Panc1 (cell line): ENCODE results near the gene RBP2. TPM values are rescaled to one million over a fixed set of nuclear protein-coding genes. Genes with fewer than 3 reads are reported as not detected.

Experiments used
- ATAC-seq: fragments of 200-7000 bp; cut with Tn5 transposase; 2 replicates; pipeline ENCODE4 v1.9.1; 2020; ENCODE audit warnings: mild to moderate bottlenecking, moderate library complexity
- BruUV-seq: library from RNA; stranded (reverse); fragments of 400-500 nt; replicated peaks from 2 replicates; lab custom pipeline; 2021; lab: Mats Ljungman, UMichigan
- CTCF ChIA-PET: fragments of 300-600 bp; sonication (Branson Sonifier 250); formaldehyde crosslinking; loops from one replicate; lab custom pipeline; 2022; ENCODE audit warnings: antibody characterized with exemption; lab: Charles Lee
- POLR2A ChIA-PET: fragments of 300-600 bp; sonication (Branson Sonifier 250); formaldehyde crosslinking; loops from one replicate; lab custom pipeline; 2022; ENCODE audit warnings: antibody characterized with exemption; lab: Charles Lee
- DNase-seq: peaks from one replicate; pipeline ENCODE4 v3.0.0-alpha.2; 2010; ENCODE audit warnings: low read depth, low spot score
- H3K27ac ChIP-seq: 2 replicates; pipeline ENCODE4 v1.5.1; 2011; ENCODE audit warnings: mild to moderate bottlenecking, low read length, inconsistent platforms
- H3K27me3 ChIP-seq: fragments of 200-500 bp; sonication (Bioruptor generic); 2 replicates; pipeline ENCODE4 v1.6.0; 2014; ENCODE audit warnings: low read length, inconsistent platforms; ENCODE audit not compliant: control insufficient read depth, insufficient read depth
- H3K36me3 ChIP-seq: fragments of 200-500 bp; sonication (Bioruptor generic); 2 replicates; pipeline ENCODE4 v1.5.1; 2014; ENCODE audit warnings: inconsistent platforms, mild to moderate bottlenecking, low read length, moderate library complexity; ENCODE audit not compliant: control insufficient read depth, insufficient read depth
- H3K4me1 ChIP-seq: 2 replicates; pipeline ENCODE4 v1.5.1; 2011; ENCODE audit warnings: inconsistent platforms, mild to moderate bottlenecking, low read length, moderate library complexity; ENCODE audit not compliant: control insufficient read depth, insufficient read depth
- H3K4me3 ChIP-seq, 2 experiments: 2 replicates each; pipeline ENCODE4 v1.5.1; 2011 to 2012; ENCODE audit warnings: low read depth in 2 of 2, low read length in 2 of 2, mild to moderate bottlenecking in 2 of 2, inconsistent platforms in 1 of 2, moderate library complexity in 1 of 2
- H3K9me3 ChIP-seq: fragments of 200-500 bp; sonication (Bioruptor generic); 2 replicates; pipeline ENCODE4 v1.5.1; 2014; ENCODE audit warnings: low read depth, mild to moderate bottlenecking, inconsistent platforms, low read length, moderate library complexity; ENCODE audit not compliant: control insufficient read depth, insufficient read depth
- POLR2AphosphoS5 ChIP-seq: IDR thresholded peaks from 2 replicates; pipeline ENCODE4 v1.6.1; 2012; ENCODE audit warnings: mild to moderate bottlenecking, low read depth, low read length, moderate library complexity
- SIN3A ChIP-seq: IDR thresholded peaks from 2 replicates; pipeline ENCODE4 v1.6.1; 2012; ENCODE audit warnings: low read depth, mild to moderate bottlenecking, low read length, moderate library complexity, borderline replicate concordance; ENCODE audit not compliant: insufficient read depth
- TCF7L2 ChIP-seq: IDR thresholded peaks from 2 replicates; pipeline ENCODE4 v1.6.1; 2011; ENCODE audit warnings: mild to moderate bottlenecking, low read depth, low read length, inconsistent platforms
- in situ Hi-C: cut with HindIII; loops from 2 replicates; pipeline ENCODE4 v1.10.0; 2016; ENCODE audit warnings: low sequenced_read_pairs, low pct_unique_long_range_greater_than_20kb
- intact Hi-C: fragments of 100-400 bp; cut with micrococcal nuclease; formaldehyde crosslinking; loops from one replicate; pipeline ENCODE4 v1.10.0; 2022; ENCODE audit not compliant: unreplicated experiment
- total RNA-seq: library from RNA; stranded (reverse); gene quantifications from one replicate; pipeline ENCODE4 v1.2.1, GENCODE V29; 2021; ENCODE audit not compliant: unreplicated experiment
- TF ChIP-seq, protein P1 (sequence below): fragments of 450-650 bp; IDR thresholded peaks from 2 replicates; pipeline ENCODE4 v1.5.1; 2017; ENCODE audit warnings: mild to moderate bottlenecking
- TF ChIP-seq, protein P2 (sequence below), 2 experiments: IDR thresholded peaks; 2 replicates each; pipeline ENCODE4 v1.6.1; 2011 to 2012; ENCODE audit warnings: low read depth in 2 of 2, control low read depth in 1 of 2, low read length in 1 of 2, mild to moderate bottlenecking in 1 of 2, moderate library complexity in 1 of 2; ENCODE audit not compliant: insufficient read depth in 1 of 2

RBP2 gene
- total RNA-seq, 1 experiment from 2014 or later: not detected

DNA sequence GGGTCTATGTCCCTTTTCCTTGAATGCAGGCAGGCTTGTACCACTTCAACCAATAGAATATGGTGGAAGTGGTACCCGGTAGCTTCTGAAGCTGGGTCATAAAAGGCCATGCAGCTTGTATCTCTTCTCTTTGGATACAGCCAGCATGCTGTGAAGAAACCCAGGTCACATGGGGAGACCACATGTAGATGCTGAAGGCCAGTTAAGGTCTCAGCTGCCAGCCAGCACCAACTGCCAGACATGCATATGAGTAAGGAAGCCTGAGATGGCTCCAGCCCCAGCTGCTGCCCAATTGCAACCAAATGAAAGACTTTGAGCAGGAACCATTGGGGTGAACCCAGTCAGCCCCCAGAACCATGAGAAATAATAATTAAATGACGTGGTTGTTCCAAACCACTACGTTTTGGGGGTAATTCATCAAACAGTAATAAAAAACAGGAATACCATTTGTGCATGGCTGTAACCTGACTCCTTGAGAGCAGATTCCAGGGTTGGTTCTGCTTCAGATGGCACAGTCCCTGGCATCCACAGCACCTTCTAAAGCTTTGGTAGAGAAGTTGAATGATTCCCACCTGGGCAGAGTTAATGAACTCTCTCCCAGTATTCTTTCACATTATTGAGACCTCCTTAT is 3.8 kb downstream of the RBP2 start:
- ATAC-seq (no peak), DNase-seq (no peak)
- no TSS peak for BruUV-seq
- Histone ChIP-seq H3K4me3 (no peak overlapping the region), H3K27ac (no peak overlapping the region), H3K27me3 (0 out of 2 replicates have a peak, but pooled peaks cover 3% of the 10 kb centered on the region), H3K9me3 (no peaks in the 10 kb centered on the region), H3K36me3 (no peaks in the 10 kb centered on the region), H3K4me1 (no peaks in the 10 kb centered on the region)
- TF ChIP-seq TCF7L2 (no peak), SIN3A (no peak), POLR2AphosphoS5 (no peak)
- TF ChIP-seq, protein P1, sequence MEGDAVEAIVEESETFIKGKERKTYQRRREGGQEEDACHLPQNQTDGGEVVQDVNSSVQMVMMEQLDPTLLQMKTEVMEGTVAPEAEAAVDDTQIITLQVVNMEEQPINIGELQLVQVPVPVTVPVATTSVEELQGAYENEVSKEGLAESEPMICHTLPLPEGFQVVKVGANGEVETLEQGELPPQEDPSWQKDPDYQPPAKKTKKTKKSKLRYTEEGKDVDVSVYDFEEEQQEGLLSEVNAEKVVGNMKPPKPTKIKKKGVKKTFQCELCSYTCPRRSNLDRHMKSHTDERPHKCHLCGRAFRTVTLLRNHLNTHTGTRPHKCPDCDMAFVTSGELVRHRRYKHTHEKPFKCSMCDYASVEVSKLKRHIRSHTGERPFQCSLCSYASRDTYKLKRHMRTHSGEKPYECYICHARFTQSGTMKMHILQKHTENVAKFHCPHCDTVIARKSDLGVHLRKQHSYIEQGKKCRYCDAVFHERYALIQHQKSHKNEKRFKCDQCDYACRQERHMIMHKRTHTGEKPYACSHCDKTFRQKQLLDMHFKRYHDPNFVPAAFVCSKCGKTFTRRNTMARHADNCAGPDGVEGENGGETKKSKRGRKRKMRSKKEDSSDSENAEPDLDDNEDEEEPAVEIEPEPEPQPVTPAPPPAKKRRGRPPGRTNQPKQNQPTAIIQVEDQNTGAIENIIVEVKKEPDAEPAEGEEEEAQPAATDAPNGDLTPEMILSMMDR: no peak
- TF ChIP-seq, protein P2, sequence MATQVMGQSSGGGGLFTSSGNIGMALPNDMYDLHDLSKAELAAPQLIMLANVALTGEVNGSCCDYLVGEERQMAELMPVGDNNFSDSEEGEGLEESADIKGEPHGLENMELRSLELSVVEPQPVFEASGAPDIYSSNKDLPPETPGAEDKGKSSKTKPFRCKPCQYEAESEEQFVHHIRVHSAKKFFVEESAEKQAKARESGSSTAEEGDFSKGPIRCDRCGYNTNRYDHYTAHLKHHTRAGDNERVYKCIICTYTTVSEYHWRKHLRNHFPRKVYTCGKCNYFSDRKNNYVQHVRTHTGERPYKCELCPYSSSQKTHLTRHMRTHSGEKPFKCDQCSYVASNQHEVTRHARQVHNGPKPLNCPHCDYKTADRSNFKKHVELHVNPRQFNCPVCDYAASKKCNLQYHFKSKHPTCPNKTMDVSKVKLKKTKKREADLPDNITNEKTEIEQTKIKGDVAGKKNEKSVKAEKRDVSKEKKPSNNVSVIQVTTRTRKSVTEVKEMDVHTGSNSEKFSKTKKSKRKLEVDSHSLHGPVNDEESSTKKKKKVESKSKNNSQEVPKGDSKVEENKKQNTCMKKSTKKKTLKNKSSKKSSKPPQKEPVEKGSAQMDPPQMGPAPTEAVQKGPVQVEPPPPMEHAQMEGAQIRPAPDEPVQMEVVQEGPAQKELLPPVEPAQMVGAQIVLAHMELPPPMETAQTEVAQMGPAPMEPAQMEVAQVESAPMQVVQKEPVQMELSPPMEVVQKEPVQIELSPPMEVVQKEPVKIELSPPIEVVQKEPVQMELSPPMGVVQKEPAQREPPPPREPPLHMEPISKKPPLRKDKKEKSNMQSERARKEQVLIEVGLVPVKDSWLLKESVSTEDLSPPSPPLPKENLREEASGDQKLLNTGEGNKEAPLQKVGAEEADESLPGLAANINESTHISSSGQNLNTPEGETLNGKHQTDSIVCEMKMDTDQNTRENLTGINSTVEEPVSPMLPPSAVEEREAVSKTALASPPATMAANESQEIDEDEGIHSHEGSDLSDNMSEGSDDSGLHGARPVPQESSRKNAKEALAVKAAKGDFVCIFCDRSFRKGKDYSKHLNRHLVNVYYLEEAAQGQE (IDR thresholded peaks at IDR 0.05; ENCODE audit: insufficient read depth in 1 of 2, low read depth in 2 of 2, low read length in 1 of 2): no peak
- intact Hi-C loops: no loop called here
- ChIA-PET CTCF (no interaction called here), POLR2A (no interaction called here)
- in situ Hi-C loops: no loop called here

- ATAC-seq (no peak), DNase-seq (no peak)
- TF ChIP-seq, protein P1: no peak
- TF ChIP-seq SIN3A (no peak), POLR2AphosphoS5 (no peak), TCF7L2 (no peak)
- TF ChIP-seq, protein P2 (IDR thresholded peaks at IDR 0.05; ENCODE audit: insufficient read depth in 1 of 2, low read depth in 2 of 2, low read length in 1 of 2): no peak
- ChIA-PET POLR2A (no interaction called here), CTCF (no interaction called here)
- no TSS peak for BruUV-seq
- Histone ChIP-seq H3K27ac (no peak overlapping the region), H3K4me3 (no peak overlapping the region), H3K36me3 (no peaks in the 10 kb centered on the region), H3K27me3 (0 out of 2 replicates have a peak, but pooled peaks cover 3% of the 10 kb centered on the region), H3K9me3 (no peaks in the 10 kb centered on the region), H3K4me1 (no peaks in the 10 kb centered on the region)
- intact Hi-C loops (no loop called here), in situ Hi-C loops (no loop called here)
Observed at GRCh38 chr3:139470199-139470598, 6.1 kb downstream of the RBP2 start.
